Hepatocyte (in vitro differentiated cells): Measurements from ENCODE around the gene RBAK.

Experiments
- CTCF ChIP-seq: fragments of 200-600 bp; sonication (generic); IDR thresholded peaks from 2 replicates; pipeline ENCODE4 v1.5.1; 2016; ENCODE audit warnings: antibody characterized with exemption, mild to moderate bottlenecking; ENCODE audit not compliant: poor library complexity
- EZH2 ChIP-seq: fragments of 200-600 bp; sonication (generic); IDR thresholded peaks from 2 replicates; pipeline ENCODE4 v1.6.1; 2016; ENCODE audit warnings: antibody characterized with exemption, mild to moderate bottlenecking, borderline replicate concordance
- EZH2phosphoT487 ChIP-seq: fragments of 200-600 bp; sonication (generic); IDR thresholded peaks from one replicate; pipeline ENCODE4 v1.6.1; 2018; ENCODE audit warnings: antibody characterized with exemption, mild to moderate bottlenecking, low read depth, moderate library complexity; ENCODE audit not compliant: unreplicated experiment, severe bottlenecking

- TF ChIP-seq CTCF: no peak
- no peak for TF ChIP-seq EZH2phosphoT487
- no peak for TF ChIP-seq EZH2
These were observed 71.7 kb downstream of the RBAK start for GRCh38 chr7:5117095-5117970.
